ENCODE results near the gene SEZ6L.

GRCh38 chr22:26291940-26292666, 122.8 kb downstream of the SEZ6L start:
- TF ChIP-seq CTCF (IDR thresholded peaks at IDR 0.05) (no peak), SREBF2 (IDR thresholded peaks at IDR 0.05) (no peak), POLR2A (IDR thresholded peaks at IDR 0.05; ENCODE audit: low read length) (no peak), CEBPB (IDR thresholded peaks at IDR 0.05) (no peak), RCOR1 (IDR thresholded peaks at IDR 0.05; ENCODE audit: low read depth, low read length) (no peak), RARB (CRISPR knock-in tag; IDR thresholded peaks at IDR 0.05) (no peak), CBX8 (IDR thresholded peaks at IDR 0.05) (no peak), EHMT2 (IDR thresholded peaks at IDR 0.05; ENCODE audit: low read depth) (no peak), TP53 (CRISPR knock-in tag; IDR thresholded peaks at IDR 0.05) (no peak), REST (IDR thresholded peaks at IDR 0.05) (no peak), ZFP36 (IDR thresholded peaks at IDR 0.05; ENCODE audit: borderline replicate concordance, partially characterized antibody) (no peak)

Data from A549 (cell line).